ENCODE measurements around the gene RHBDD2. TPM values are rescaled to one million over a fixed set of nuclear protein-coding genes. Genes with fewer than 3 reads are reported as not detected.
"Not testable (repeated sequence)": the region's sequence is repeated elsewhere in the genome, so short reads cannot be mapped to it uniquely, and the experiment has no call there.

Gene RHBDD2
- total and polyA plus RNA-seq, 3 experiments from 2014 or later, result 39.8 to 108 (median 44.6) TPM

- H3K27ac Mint-ChIP-seq, result peak overlapping the region; percentile 95 to 100 (median 97)
Observed at GRCh38 chr7:75878312-75878768, 494 bp upstream of the RHBDD2 start.

GRCh38 chr7:75879771-75880184 is 944 bp downstream of the RHBDD2 start:
- POLR2A ChIA-PET, result interaction anchor here (2.0 kb wide), 1 partner anchor 34 kb away, joined by 17 read pairs; no protein-coding TSS in a partner anchor

More at GRCh38 chr7:75878312-75878768, 494 bp upstream of the RHBDD2 start:
- peaks cover 22% of the 10 kb centered on the region for H3K4me1 ChIP-seq (ENCODE audit: insufficient read depth, low read length)
- POLR2A ChIA-PET, result interaction anchor here (1.5 to 2.0 kb wide), 2 partner anchors 36 to 37 kb away, joined by 9 to 17 read pairs; no protein-coding TSS in a partner anchor
- H3K36me3 ChIP-seq (ENCODE audit: insufficient read depth, low read length), result peaks cover 18% of the 10 kb centered on the region
- CTCF ChIA-PET, result interaction anchor here (1.7 kb wide), 1 partner anchor 142 kb away, joined by 7 read pairs; no protein-coding TSS in a partner anchor
- H3K4me3 ChIP-seq (ENCODE audit: low read length), result peak overlapping the region; percentile 79
- DNase-seq, result no peak
- Mint-ChIP-seq H3K36me3 (peaks cover 0 to 42% (median 9%) of the 10 kb centered on the region in 3 donors), H3K27me3 (no peaks in the 10 kb centered on the region), H3K4me3 (peak overlapping the region; percentile 95 to 99 (median 96)), H3K4me1 (peaks cover 25 to 44% (median 37%) of the 10 kb centered on the region in 3 donors), H3K9me3 (no peaks in the 10 kb centered on the region)
- H3K9me3 ChIP-seq (ENCODE audit: low read length), result no peaks in the 10 kb centered on the region
- H3K27me3 ChIP-seq (ENCODE audit: insufficient read depth, low read length, poor library complexity, severe bottlenecking), result no peaks in the 10 kb centered on the region
- peak overlapping the region; percentile 87 for H3K27ac ChIP-seq (ENCODE audit: low read depth, low read length)

GRCh38 chr7:75880242-75880641 is 1.4 kb downstream of the RHBDD2 start:
- Mint-ChIP-seq H3K36me3 (peaks cover 0 to 60% (median 9%) of the 10 kb centered on the region in 3 donors), H3K4me1 (peaks cover 25 to 46% (median 37%) of the 10 kb centered on the region in 3 donors), H3K27me3 (no peaks in the 10 kb centered on the region), H3K27ac (peak overlapping the region in 7 of 8 donors; percentile 95 to 100 (median 97)), H3K9me3 (no peaks in the 10 kb centered on the region), H3K4me3 (peak overlapping the region; percentile 95 to 99 (median 96))
- POLR2A ChIA-PET, result no interaction called here
- Histone ChIP-seq H3K4me1 (ENCODE audit: insufficient read depth, low read length) (peaks cover 22% of the 10 kb centered on the region), H3K4me3 (ENCODE audit: low read length) (peak overlapping the region; percentile 70), H3K27ac (ENCODE audit: low read depth, low read length) (peak overlapping the region; percentile 87), H3K36me3 (ENCODE audit: insufficient read depth, low read length) (peaks cover 30% of the 10 kb centered on the region), H3K9me3 (ENCODE audit: low read length) (no peaks in the 10 kb centered on the region), H3K27me3 (ENCODE audit: insufficient read depth, low read length, poor library complexity, severe bottlenecking) (no peaks in the 10 kb centered on the region)
- DNase-seq, result no peak
- CTCF ChIA-PET, result interaction anchor here (0.6 to 1.3 kb wide), 2 partner anchors 34 to 415 kb away, joined by 3 read pairs; no protein-coding TSS in a partner anchor

More at GRCh38 chr7:75879771-75880184, 944 bp downstream of the RHBDD2 start:
- peaks cover 26% of the 10 kb centered on the region for H3K36me3 ChIP-seq (ENCODE audit: insufficient read depth, low read length)
- no peaks in the 10 kb centered on the region for H3K9me3 Mint-ChIP-seq
- H3K27ac ChIP-seq (ENCODE audit: low read depth, low read length), result peak overlapping the region; percentile 87
- CTCF ChIA-PET, result interaction anchor here (0.6 to 1.7 kb wide), 3 partner anchors 34 to 414 kb away, joined by 3 to 7 read pairs (median 3); no protein-coding TSS in a partner anchor
- H3K27ac Mint-ChIP-seq, result peak overlapping the region; percentile 80 to 100 (median 96)
- no peaks in the 10 kb centered on the region for H3K9me3 ChIP-seq (ENCODE audit: low read length)
- no peaks in the 10 kb centered on the region for H3K27me3 ChIP-seq (ENCODE audit: insufficient read depth, low read length, poor library complexity, severe bottlenecking)
- H3K36me3 Mint-ChIP-seq, result peaks cover 0 to 55% (median 9%) of the 10 kb centered on the region in 3 donors
- H3K4me1 Mint-ChIP-seq, result peaks cover 25 to 46% (median 37%) of the 10 kb centered on the region in 3 donors
- peak overlapping the region; percentile 95 to 99 (median 96) for H3K4me3 Mint-ChIP-seq
- DNase-seq, result peak in 4 of 5 donors; percentile 23 to 67 (median 56)
- peak overlapping the region; percentile 70 for H3K4me3 ChIP-seq (ENCODE audit: low read length)
- H3K27me3 Mint-ChIP-seq, result no peaks in the 10 kb centered on the region
- peaks cover 22% of the 10 kb centered on the region for H3K4me1 ChIP-seq (ENCODE audit: insufficient read depth, low read length)

- H3K27ac Mint-ChIP-seq, result peak overlapping the region in 3 of 8 donors; percentile 19 to 73 (median 72)
- peaks cover 25 to 46% (median 37%) of the 10 kb centered on the region in 3 donors for H3K4me1 Mint-ChIP-seq
- Histone ChIP-seq H3K36me3 (ENCODE audit: insufficient read depth, low read length) (peaks cover 41% of the 10 kb centered on the region), H3K9me3 (ENCODE audit: low read length) (no peaks in the 10 kb centered on the region), H3K4me1 (ENCODE audit: insufficient read depth, low read length) (peaks cover 22% of the 10 kb centered on the region), H3K27me3 (ENCODE audit: insufficient read depth, low read length, poor library complexity, severe bottlenecking) (no peaks in the 10 kb centered on the region), H3K4me3 (ENCODE audit: low read length) (no peak overlapping the region), H3K27ac (ENCODE audit: low read depth, low read length) (no peak overlapping the region)
- H3K36me3 Mint-ChIP-seq, result peaks cover 0 to 73% (median 9%) of the 10 kb centered on the region in 3 donors
- peak overlapping the region in 3 of 7 donors; percentile 15 to 79 (median 76) for H3K4me3 Mint-ChIP-seq
- H3K9me3 Mint-ChIP-seq, result no peaks in the 10 kb centered on the region
- ChIA-PET CTCF (no interaction called here), POLR2A (no interaction called here)
- H3K27me3 Mint-ChIP-seq, result no peaks in the 10 kb centered on the region
- no peak for DNase-seq
Observed at GRCh38 chr7:75881436-75882095, 2.7 kb downstream of the RHBDD2 start.

- Mint-ChIP-seq H3K27ac (peak overlapping the region in 1 of 8 donors; percentile 63), H3K4me1 (peaks cover 19 to 41% (median 32%) of the 10 kb centered on the region in 3 donors), H3K4me3 (peak overlapping the region in 1 of 7 donors; percentile 52), H3K36me3 (peaks cover 0 to 87% (median 15%) of the 10 kb centered on the region in 3 donors)
- H3K9me3 Mint-ChIP-seq; H3K27me3 ChIP-seq (ENCODE audit: insufficient read depth, low read length, poor library complexity, severe bottlenecking); DNase-seq; CTCF ChIA-PET; H3K4me3 ChIP-seq (ENCODE audit: low read length); H3K27ac ChIP-seq (ENCODE audit: low read depth, low read length); H3K27me3 Mint-ChIP-seq; H3K9me3 ChIP-seq (ENCODE audit: low read length): not testable (repeated sequence)
- Histone ChIP-seq H3K4me1 (ENCODE audit: insufficient read depth, low read length) (peaks cover 17% of the 10 kb centered on the region), H3K36me3 (ENCODE audit: insufficient read depth, low read length) (peaks cover 49% of the 10 kb centered on the region)
- POLR2A ChIA-PET, result interaction anchor here (1.0 kb wide), 1 partner anchor 31 kb away, joined by 3 read pairs; the partner anchor contains the start of gene POR
Observed at GRCh38 chr7:75883265-75883824, 4.5 kb downstream of the RHBDD2 start.

GRCh38 chr7:75884476-75884875 is 5.6 kb downstream of the RHBDD2 start:
- ChIA-PET POLR2A (no interaction called here), CTCF (no interaction called here)
- no peaks in the 10 kb centered on the region for H3K9me3 ChIP-seq (ENCODE audit: low read length)
- H3K27me3 Mint-ChIP-seq, result no peaks in the 10 kb centered on the region
- H3K36me3 Mint-ChIP-seq, result peaks cover 0 to 90% (median 15%) of the 10 kb centered on the region in 3 donors
- H3K4me1 Mint-ChIP-seq, result peaks cover 16 to 36% (median 26%) of the 10 kb centered on the region in 3 donors
- no peaks in the 10 kb centered on the region for H3K9me3 Mint-ChIP-seq
- peak overlapping the region in 2 of 8 donors; percentile 13 to 43 for H3K27ac Mint-ChIP-seq
- no peak overlapping the region for H3K4me3 ChIP-seq (ENCODE audit: low read length)
- H3K27ac ChIP-seq (ENCODE audit: low read depth, low read length), result no peak overlapping the region
- no peak overlapping the region for H3K4me3 Mint-ChIP-seq
- no peak for DNase-seq
- H3K4me1 ChIP-seq (ENCODE audit: insufficient read depth, low read length), result peaks cover 15% of the 10 kb centered on the region
- H3K36me3 ChIP-seq (ENCODE audit: insufficient read depth, low read length), result peaks cover 49% of the 10 kb centered on the region
- H3K27me3 ChIP-seq (ENCODE audit: insufficient read depth, low read length, poor library complexity, severe bottlenecking), result no peaks in the 10 kb centered on the region

GRCh38 chr7:75885036-75885435 is 6.2 kb downstream of the RHBDD2 start:
- no peak overlapping the region for H3K4me3 Mint-ChIP-seq
- H3K27ac ChIP-seq (ENCODE audit: low read depth, low read length), result no peak overlapping the region
- H3K36me3 ChIP-seq (ENCODE audit: insufficient read depth, low read length), result peaks cover 49% of the 10 kb centered on the region
- H3K36me3 Mint-ChIP-seq, result peaks cover 0 to 88% (median 18%) of the 10 kb centered on the region in 3 donors
- DNase-seq, result no peak
- H3K4me1 ChIP-seq (ENCODE audit: insufficient read depth, low read length), result peaks cover 10% of the 10 kb centered on the region
- H3K4me3 ChIP-seq (ENCODE audit: low read length), result no peak overlapping the region
- CTCF ChIA-PET, result interaction anchor here (1.0 kb wide), 1 partner anchor 135 kb away, joined by 4 read pairs; no protein-coding TSS in a partner anchor
- no peaks in the 10 kb centered on the region for H3K9me3 ChIP-seq (ENCODE audit: low read length)
- POLR2A ChIA-PET, result no interaction called here
- no peak overlapping the region for H3K27ac Mint-ChIP-seq
- H3K4me1 Mint-ChIP-seq, result peaks cover 10 to 30% (median 20%) of the 10 kb centered on the region in 3 donors
- H3K9me3 Mint-ChIP-seq, result no peaks in the 10 kb centered on the region
- no peaks in the 10 kb centered on the region for H3K27me3 ChIP-seq (ENCODE audit: insufficient read depth, low read length, poor library complexity, severe bottlenecking)
- H3K27me3 Mint-ChIP-seq, result no peaks in the 10 kb centered on the region

Measured in CD8-positive, alpha-beta memory T cell (primary cell).